Left renal pelvis (tissue), 4 donors: Measurements from ENCODE around the gene NKX2-3. TPM values are rescaled to one million over a fixed set of nuclear protein-coding genes. Genes with fewer than 3 reads are reported as not detected.

Experiments used
- DNase-seq, 4 donors: peaks; one replicate each; pipeline ENCODE4 v3.0.0-alpha.2; 2013; ENCODE audit warnings: low read depth in 4 of 4, low spot score in 3 of 4
- polyA plus RNA-seq, 4 donors: library from polyadenylated mRNA; unstranded; fragments of 120-200 nt; gene quantifications; one replicate each; pipeline ENCODE4 v1.2.1, GENCODE V29; 2013; ENCODE audit not compliant: insufficient read length in 4 of 4

The NKX2-3 gene
- polyA plus RNA-seq = not detected

DNA sequence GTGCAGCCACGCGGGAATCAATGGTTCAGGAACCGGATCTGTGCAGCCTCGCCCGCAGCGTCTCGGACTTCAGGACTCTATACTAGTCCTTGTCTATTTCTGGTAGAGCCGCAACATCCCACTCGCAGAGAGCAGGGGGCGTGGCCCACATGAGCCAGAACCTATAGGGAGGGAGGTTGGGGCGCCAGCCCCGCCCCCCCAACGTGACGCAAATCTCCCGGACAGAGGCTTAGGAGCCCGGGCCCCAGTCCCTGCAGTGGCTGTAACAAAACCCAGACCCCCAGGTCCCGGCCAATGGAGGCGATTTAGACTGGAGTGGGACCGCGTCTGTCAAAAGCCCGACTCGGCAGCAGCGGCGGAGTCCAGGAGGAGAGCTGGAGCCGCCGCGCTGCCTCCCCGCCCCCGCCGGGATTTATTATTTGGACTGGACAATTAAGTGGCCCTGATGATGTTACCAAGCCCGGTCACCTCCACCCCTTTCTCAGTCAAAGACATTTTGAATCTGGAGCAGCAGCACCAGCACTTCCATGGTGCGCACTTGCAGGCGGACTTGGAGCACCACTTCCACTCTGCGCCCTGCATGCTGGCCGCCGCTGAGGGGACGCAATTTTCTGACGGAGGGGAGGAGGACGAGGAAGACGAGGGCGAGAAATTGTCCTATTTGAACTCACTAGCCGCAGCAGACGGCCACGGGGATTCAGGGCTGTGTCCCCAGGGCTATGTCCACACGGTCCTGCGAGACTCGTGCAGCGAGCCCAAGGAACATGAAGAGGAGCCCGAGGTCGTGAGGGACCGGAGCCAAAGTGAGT, at the start of gene NKX2-3:
NKX2-3 (plus strand) TSS at position 256 of the 809 bp plus-strand sequence; CDS start at position 446, 190 bp downstream.
- DNase-seq = no peak

DNA sequence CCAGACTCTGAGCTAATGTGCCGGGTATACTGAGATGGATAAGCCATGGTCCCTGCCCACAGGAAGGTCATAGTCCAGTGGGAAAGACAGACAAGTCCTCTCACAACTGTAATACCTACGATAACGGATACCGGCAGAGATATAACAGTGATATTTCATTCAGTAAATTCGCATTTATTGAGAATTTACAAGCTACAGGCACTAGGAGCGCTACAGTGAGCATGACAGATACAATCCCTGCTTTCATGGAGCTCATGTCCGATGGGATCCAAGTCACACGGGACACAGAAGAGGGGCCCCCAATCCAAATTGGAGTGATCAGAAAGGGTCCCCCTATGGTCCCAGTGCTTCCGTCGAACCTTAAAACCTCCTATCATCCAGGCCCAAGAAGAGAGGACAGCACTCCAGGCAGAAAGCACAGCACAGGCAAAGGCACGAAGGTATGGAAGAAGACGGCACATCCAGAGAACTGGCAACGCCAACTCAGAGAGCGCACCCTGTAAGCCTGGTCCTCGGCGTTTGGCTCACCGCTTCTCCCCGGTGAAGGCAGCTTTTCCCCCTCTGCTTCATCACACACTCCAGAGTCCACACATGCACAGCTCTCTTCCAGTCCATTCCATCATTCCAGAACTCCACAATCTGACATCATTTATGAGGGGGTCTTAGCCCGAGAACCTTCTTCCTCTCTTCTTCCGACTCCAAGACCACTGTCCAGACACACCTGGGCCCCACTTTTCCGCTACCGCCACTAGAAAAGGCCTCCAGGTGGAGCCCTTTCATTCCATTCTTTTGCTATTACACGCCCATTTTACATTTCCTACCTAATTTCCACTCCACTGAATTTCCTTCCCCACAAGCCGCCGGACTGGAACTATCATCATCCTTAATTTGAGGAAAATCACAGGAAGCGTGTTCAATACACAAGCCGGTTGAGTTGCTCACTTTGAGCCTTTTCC, 47.8 kb upstream of the NKX2-3 start:
- DNase-seq = no peak

GRCh38 chr10:99487125-99487807, 45.5 kb upstream of the NKX2-3 start:
- DNase-seq = no peak

DNA sequence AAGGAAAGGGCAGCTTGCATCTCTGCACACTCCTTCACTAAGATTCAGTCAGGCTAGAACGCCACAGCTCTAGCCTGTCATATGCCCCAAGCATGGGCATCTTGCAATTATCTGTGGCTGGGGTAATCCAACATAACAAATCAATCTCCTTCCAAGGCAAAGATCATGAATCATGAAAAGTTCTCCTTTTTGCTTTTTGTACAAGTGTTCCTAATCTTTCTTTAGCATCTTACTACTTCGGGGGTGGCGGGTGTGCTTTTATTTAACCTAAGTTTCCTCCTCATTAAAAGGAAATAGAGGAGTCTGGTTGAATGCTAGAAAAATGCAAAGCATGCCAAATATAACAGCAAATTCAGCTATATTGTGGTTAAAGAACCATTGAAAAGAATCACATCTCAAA, 43.5 kb upstream of the NKX2-3 start:
- no peak for DNase-seq

GRCh38 chr10:99497343-99498025, 35.3 kb upstream of the NKX2-3 start:
- no peak for DNase-seq

DNA sequence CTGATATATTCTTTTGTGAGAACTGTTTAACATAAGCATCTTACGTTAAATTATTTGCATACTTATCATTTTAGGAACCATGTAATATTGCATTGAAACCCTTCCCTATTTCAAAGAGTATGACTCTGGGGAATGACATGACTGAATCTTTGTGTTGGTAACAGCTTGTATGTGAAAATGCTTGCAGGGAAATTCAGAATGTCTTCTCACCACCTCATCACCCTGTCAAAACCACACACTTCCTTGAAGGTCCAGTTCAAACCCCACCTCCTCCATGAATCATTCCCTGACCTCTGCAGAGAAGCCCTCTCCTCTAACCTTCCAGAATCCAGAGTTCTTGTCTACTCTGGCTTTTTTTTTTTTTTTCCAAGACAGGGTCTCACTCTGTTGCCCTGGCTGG, 26.3 kb upstream of the NKX2-3 start:
- no peak for DNase-seq

- no peak for DNase-seq
Measured at GRCh38 chr10:99507265-99507664, 25.5 kb upstream of the NKX2-3 start.

DNA sequence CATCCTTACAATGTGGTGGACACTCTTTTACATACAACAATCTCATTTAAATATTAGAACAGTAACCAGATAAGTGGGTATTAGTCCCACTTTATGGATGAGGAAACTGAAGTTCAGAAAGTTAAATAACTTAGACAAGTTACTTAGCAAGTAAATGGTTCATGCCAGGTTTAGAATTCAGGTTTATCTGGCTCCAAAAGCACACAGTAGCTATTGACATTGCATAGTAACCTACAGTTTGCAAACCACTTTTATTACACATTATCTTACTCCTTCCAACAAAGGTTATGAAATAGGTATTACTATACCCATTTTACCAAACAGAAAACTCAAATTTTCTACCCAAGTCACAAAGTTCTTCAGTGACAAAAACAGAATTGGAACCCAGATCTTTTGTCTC, 19.7 kb upstream of the NKX2-3 start:
- DNase-seq = no peak

- no peak for DNase-seq
Measured at GRCh38 chr10:99519690-99520039, 13.1 kb upstream of the NKX2-3 start.

DNA sequence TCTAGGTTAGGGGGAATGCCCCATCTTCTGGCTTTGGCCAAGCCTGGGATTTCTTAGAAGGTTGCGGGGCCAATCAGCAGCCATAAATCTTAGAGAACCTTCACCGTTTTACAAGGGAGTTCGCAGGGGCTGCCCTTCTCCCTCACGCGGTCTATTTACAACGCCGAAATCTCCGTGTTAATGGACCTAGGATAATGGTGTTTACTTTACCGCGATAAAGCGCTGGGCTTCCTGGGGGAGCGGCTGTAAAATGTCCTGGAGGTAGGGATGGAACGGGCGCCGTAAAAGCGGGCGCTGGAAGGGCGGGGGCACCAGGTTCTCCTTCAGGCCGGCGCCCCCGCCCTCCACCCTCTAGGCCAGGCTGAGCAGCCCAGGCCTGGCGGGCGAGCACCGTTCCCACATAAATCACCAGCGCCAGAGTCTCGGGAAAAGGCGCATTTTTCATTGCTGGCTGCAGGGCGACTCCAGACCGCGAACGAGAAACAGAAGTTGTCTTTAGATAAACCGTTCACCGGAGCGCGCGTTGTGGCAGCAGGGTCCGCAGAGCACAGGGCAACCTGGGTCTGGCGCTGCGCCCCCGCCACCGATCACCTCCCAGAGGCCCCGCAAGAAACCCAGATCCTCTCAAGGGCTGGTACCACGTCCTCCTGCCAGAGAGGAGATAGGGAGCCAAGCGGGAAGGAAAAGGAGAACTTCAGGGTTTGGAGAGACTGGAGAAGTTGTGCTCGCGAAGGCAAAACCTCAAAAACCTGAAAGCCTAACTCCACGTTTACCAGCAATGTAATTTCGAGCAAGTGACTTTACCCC, 12.5 kb upstream of the NKX2-3 start:
- DNase-seq = no peak

DNA sequence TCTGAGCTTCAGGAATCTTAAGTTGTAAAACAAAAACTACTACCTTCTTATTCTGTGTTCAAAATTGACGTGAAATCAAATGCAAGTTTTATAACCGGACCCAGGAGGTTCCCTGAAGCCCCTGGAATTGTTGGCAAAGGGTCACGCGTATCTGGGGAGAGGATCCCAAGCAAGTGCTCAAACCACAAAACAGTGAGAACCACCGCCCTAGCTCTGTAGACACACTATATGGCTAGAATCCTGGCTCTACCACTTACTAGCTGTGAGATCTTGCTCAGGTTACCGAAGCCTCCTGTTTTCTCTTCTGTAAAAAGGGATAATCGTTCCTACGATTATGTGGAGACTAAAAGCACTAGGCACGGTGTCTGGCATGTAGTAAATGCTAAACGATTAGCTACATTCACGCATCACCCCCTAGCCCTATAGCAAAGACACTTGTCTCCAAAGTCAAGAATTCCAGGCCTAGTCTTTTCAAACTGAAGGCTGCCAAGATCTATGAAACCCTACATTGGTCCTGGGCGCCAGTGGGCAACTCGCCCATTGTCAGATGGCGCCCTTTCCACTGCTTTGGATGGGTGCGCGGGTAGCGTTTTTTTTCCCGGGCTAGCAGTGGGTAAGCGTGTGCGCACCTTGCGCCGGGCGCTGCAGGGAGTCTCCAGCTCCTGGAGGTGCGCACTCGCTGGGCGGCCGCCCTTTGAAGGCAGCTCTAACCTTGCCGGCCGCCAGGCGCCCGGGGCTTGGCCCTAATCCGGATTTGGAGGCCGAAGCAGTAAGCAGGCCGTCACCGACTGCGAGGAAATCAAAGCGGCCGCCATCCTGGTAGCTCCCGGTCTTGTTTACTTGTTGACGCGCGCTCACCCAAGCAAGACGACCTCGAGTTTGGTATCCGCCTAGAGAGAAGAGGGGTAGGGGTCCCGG, 11.6 kb upstream of the NKX2-3 start:
- no peak for DNase-seq

DNA sequence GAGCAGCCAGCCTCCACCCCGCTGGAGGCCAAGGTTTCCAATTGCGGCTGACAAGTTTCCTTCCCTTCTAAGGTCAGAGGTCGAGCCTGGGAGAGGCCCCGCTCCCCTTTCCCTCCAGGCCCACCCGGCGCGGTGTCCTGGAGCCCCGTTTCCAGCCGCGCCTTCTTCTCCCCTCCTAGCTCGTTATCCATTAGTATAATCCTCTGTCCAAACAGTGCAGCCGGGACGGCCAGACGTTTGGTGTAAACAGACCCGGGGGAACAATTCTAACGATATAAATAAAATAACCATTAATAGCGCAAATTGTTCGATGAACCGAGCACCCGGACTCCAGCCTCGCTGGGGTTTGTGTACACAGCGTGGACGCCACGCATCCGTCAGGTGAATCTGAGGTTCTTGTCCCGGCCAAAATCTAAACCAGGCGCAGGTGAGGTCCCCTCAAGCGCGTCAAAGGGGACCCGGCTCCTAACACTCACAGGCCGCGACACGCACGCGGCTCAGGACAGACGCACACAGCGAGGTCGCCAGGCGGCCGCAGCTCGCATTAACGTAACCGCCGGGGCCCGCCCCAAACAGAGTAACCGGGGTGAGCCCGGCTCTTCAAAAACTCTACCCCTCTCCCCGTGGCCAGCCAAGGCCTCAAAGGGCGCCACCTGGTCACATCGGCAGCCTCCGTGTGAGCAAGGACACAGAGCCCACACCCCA, 10.8 kb upstream of the NKX2-3 start:
- DNase-seq = no peak

- DNase-seq = no peak
Measured at GRCh38 chr10:99522470-99523250, 10.1 kb upstream of the NKX2-3 start.

- no peak for DNase-seq
Measured at GRCh38 chr10:99523251-99523773, 9.4 kb upstream of the NKX2-3 start.

GRCh38 chr10:99524050-99524666, 8.6 kb upstream of the NKX2-3 start:
- no peak for DNase-seq

DNA sequence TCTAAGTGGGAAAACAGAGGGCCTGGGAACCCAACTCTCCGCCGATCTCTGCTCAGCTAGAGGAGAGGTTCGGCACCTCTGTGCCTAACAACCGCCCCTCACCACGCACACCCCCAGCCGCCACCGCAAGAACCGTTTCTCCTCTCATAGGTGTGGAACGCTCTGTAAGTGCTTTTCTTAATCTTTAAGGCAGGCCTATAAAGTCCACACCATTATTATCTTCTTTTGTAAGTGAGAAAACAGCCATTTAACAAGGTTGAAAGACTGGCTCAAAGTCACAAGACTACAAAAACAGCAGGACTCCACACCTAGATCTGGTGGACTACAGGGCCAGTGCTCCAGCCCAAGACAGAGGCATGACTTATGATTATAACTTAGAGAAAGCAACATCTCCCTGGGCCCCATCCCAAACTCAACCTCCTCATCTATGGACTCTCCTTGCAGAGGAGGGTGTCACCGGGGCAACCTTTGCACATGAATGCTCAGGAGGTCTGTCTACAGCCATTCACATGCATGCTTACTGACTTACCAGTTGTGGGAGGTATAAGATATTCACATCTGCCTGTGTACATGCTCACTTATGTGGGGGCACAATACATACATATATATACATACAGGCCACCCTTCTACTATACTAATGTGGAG, 7.9 kb upstream of the NKX2-3 start:
- DNase-seq = no peak
